Thymus (tissue), 11 donors: Measurements from ENCODE around the gene FAM110D. TPM values are rescaled to one million over a fixed set of nuclear protein-coding genes. Genes with fewer than 3 reads are reported as not detected.

ENCODE experiments used
- DNase-seq, 9 donors: peaks; one replicate each; pipeline ENCODE4 v3.0.0-alpha.2; 2013; ENCODE audit warnings: low spot score in 9 of 9, low read depth in 6 of 9, missing footprints in 1 of 9
- H3K27ac ChIP-seq, 2 donors: one replicate each; pipeline ENCODE4 v1.5.1; 2013; ENCODE audit warnings: control low read depth in 1 of 2, low read depth in 1 of 2, low read length in 1 of 2, mild to moderate bottlenecking in 1 of 2, moderate library complexity in 1 of 2
- H3K27me3 ChIP-seq, 2 donors: one replicate each; pipeline ENCODE4 v1.5.1; 2013; ENCODE audit warnings: low read length in 1 of 2; ENCODE audit not compliant: control insufficient read depth in 2 of 2, insufficient read depth in 1 of 2
- H3K36me3 ChIP-seq, 2 donors: one replicate each; pipeline ENCODE4 v1.5.1; 2013; ENCODE audit warnings: low read length in 1 of 2, mild to moderate bottlenecking in 1 of 2, moderate library complexity in 1 of 2; ENCODE audit not compliant: control insufficient read depth in 2 of 2, insufficient read depth in 2 of 2
- H3K4me1 ChIP-seq, 2 donors: one replicate each; pipeline ENCODE4 v1.5.1; 2013; ENCODE audit warnings: low read length in 2 of 2; ENCODE audit not compliant: control insufficient read depth in 2 of 2, insufficient read depth in 2 of 2
- H3K4me3 ChIP-seq, 2 donors: one replicate each; pipeline ENCODE4 v1.5.1; 2013; ENCODE audit warnings: low read length in 2 of 2, control low read depth in 1 of 2, mild to moderate bottlenecking in 1 of 2
- H3K9me3 ChIP-seq, 2 donors: one replicate each; pipeline ENCODE4 v1.5.1; 2013; ENCODE audit warnings: low read length in 1 of 2, mild to moderate bottlenecking in 1 of 2; ENCODE audit not compliant: control insufficient read depth in 2 of 2, insufficient read depth in 1 of 2
- WGBS: extraction: QIAGEN DNeasy Blood & Tissue Kit; methylation state at CpG from one replicate; pipeline ENCODE4 v1.1.7; 2013; 5-methylcytosine and 5-hydroxymethylcytosine counted together
- polyA plus RNA-seq: library from polyadenylated mRNA; stranded (reverse); fragments of 200-250 nt; gene quantifications from one replicate; pipeline ENCODE4 v1.2.3, GENCODE V29; 2013
- total RNA-seq: library from RNA; stranded (reverse); fragments of 120-200 nt; gene quantifications from one replicate; pipeline ENCODE4 v1.2.4, GENCODE V29; 2013
- donor health status: healthy.

FAM110D gene
- total and polyA plus RNA-seq, 2 donors, result 0.38 to 2.4 TPM

- Histone ChIP-seq H3K4me3 (no peak overlapping the region), H3K9me3 (peaks cover 0 to 5% of the 10 kb centered on the region in 2 donors), H3K36me3 (no peaks in the 10 kb centered on the region), H3K27me3 (no peaks in the 10 kb centered on the region), H3K27ac (no peak overlapping the region), H3K4me1 (no peaks in the 10 kb centered on the region)
- DNase-seq, result no peak
- whole genome bisulfite sequencing, result 96% methylated on average over 4 of the region's 4 CpGs
Observed at GRCh38 chr1:26180010-26180506, 21.2 kb downstream of the FAM110D start.

- 89% methylated on average over 9 of the region's 9 CpGs for WGBS
- no peaks in the 10 kb centered on the region for H3K27me3 ChIP-seq
- H3K4me1 ChIP-seq, result no peaks in the 10 kb centered on the region
- H3K4me3 ChIP-seq, result no peak overlapping the region
- DNase-seq, result no peak
- peaks cover 0 to 5% of the 10 kb centered on the region in 2 donors for H3K9me3 ChIP-seq
- H3K27ac ChIP-seq, result no peak overlapping the region
- no peaks in the 10 kb centered on the region for H3K36me3 ChIP-seq
Observed at GRCh38 chr1:26181586-26182382, 22.9 kb downstream of the FAM110D start.

GRCh38 chr1:26182383-26182696, 23.5 kb downstream of the FAM110D start:
- WGBS, result 94% methylated on average over 7 of the region's 7 CpGs
- no peak for DNase-seq

GRCh38 chr1:26184086-26184485, 25.2 kb downstream of the FAM110D start:
- Histone ChIP-seq H3K9me3 (peaks cover 0 to 5% of the 10 kb centered on the region in 2 donors), H3K4me1 (no peaks in the 10 kb centered on the region), H3K27ac (no peak overlapping the region), H3K4me3 (no peak overlapping the region), H3K36me3 (no peaks in the 10 kb centered on the region), H3K27me3 (no peaks in the 10 kb centered on the region)
- DNase-seq, result no peak
- 96% methylated on average over 7 of the region's 7 CpGs for WGBS

More at GRCh38 chr1:26182383-26182696, 23.5 kb downstream of the FAM110D start:
- H3K36me3 ChIP-seq, result no peaks in the 10 kb centered on the region
- no peaks in the 10 kb centered on the region for H3K4me1 ChIP-seq
- no peaks in the 10 kb centered on the region for H3K27me3 ChIP-seq
- H3K27ac ChIP-seq, result no peak overlapping the region
- H3K9me3 ChIP-seq, result peaks cover 0 to 5% of the 10 kb centered on the region in 2 donors
- H3K4me3 ChIP-seq, result no peak overlapping the region

- H3K36me3 ChIP-seq, result no peaks in the 10 kb centered on the region
Observed at GRCh38 chr1:26184883-26185282, 26.0 kb downstream of the FAM110D start.

GRCh38 chr1:26187882-26188281, 29.0 kb downstream of the FAM110D start:
- Histone ChIP-seq H3K36me3 (no peaks in the 10 kb centered on the region), H3K27ac (no peak overlapping the region), H3K4me3 (no peak overlapping the region), H3K9me3 (peaks cover 0 to 4% of the 10 kb centered on the region in 2 donors), H3K27me3 (no peaks in the 10 kb centered on the region), H3K4me1 (peaks cover 0 to 6% of the 10 kb centered on the region in 2 donors)
- no peak for DNase-seq
- WGBS, result 97% methylated on average over 6 of the region's 6 CpGs

More at GRCh38 chr1:26184883-26185282, 26.0 kb downstream of the FAM110D start:
- DNase-seq, result no peak
- Histone ChIP-seq H3K27ac (no peak overlapping the region), H3K4me1 (no peaks in the 10 kb centered on the region), H3K9me3 (peaks cover 0 to 5% of the 10 kb centered on the region in 2 donors), H3K27me3 (no peaks in the 10 kb centered on the region), H3K4me3 (no peak overlapping the region)
- WGBS, result 99% methylated on average over 21 of the region's 21 CpGs

GRCh38 chr1:26188477-26188876, 29.6 kb downstream of the FAM110D start:
- H3K36me3 ChIP-seq, result no peaks in the 10 kb centered on the region
- DNase-seq, result no peak
- peaks cover 0 to 6% of the 10 kb centered on the region in 2 donors for H3K4me1 ChIP-seq
- H3K4me3 ChIP-seq, result no peak overlapping the region
- H3K27ac ChIP-seq, result no peak overlapping the region
- 95% methylated on average over 8 of the region's 8 CpGs for WGBS
- no peaks in the 10 kb centered on the region for H3K27me3 ChIP-seq
- no peaks in the 10 kb centered on the region for H3K9me3 ChIP-seq

- WGBS, result 95% methylated on average over 6 of the region's 6 CpGs
- Histone ChIP-seq H3K27me3 (no peaks in the 10 kb centered on the region), H3K4me3 (no peak overlapping the region), H3K36me3 (no peaks in the 10 kb centered on the region), H3K4me1 (peaks cover 0 to 6% of the 10 kb centered on the region in 2 donors), H3K27ac (no peak overlapping the region), H3K9me3 (no peaks in the 10 kb centered on the region)
- DNase-seq, result no peak
Observed at GRCh38 chr1:26189331-26189730, 30.5 kb downstream of the FAM110D start.

- Histone ChIP-seq H3K27me3 (no peaks in the 10 kb centered on the region), H3K27ac (no peak overlapping the region), H3K9me3 (no peaks in the 10 kb centered on the region), H3K4me1 (peaks cover 0 to 6% of the 10 kb centered on the region in 2 donors), H3K4me3 (no peak overlapping the region), H3K36me3 (no peaks in the 10 kb centered on the region)
- no peak for DNase-seq
- WGBS, result 94% methylated on average over 7 of the region's 7 CpGs
Observed at GRCh38 chr1:26189751-26190275, 30.9 kb downstream of the FAM110D start.
